Neural progenitor cell (in vitro differentiated cells): ENCODE data around the gene SEZ6L.

Experiments used
- EZH2 ChIP-seq: fragments of 200-600 bp; sonication (generic); IDR thresholded peaks from 2 replicates; pipeline ENCODE4 v1.6.1; 2017; ENCODE audit warnings: antibody characterized with exemption, mild to moderate bottlenecking, moderate library complexity
- EZH2phosphoT487 ChIP-seq: fragments of 200-600 bp; sonication (generic); IDR thresholded peaks from 2 replicates; pipeline ENCODE4 v1.6.1; 2017; ENCODE audit warnings: antibody characterized with exemption
- TF ChIP-seq, protein P1 (sequence below): fragments of 200-600 bp; sonication (generic); IDR thresholded peaks from 2 replicates; pipeline ENCODE4 v1.5.1; 2017; ENCODE audit warnings: antibody characterized with exemption, mild to moderate bottlenecking

DNA sequence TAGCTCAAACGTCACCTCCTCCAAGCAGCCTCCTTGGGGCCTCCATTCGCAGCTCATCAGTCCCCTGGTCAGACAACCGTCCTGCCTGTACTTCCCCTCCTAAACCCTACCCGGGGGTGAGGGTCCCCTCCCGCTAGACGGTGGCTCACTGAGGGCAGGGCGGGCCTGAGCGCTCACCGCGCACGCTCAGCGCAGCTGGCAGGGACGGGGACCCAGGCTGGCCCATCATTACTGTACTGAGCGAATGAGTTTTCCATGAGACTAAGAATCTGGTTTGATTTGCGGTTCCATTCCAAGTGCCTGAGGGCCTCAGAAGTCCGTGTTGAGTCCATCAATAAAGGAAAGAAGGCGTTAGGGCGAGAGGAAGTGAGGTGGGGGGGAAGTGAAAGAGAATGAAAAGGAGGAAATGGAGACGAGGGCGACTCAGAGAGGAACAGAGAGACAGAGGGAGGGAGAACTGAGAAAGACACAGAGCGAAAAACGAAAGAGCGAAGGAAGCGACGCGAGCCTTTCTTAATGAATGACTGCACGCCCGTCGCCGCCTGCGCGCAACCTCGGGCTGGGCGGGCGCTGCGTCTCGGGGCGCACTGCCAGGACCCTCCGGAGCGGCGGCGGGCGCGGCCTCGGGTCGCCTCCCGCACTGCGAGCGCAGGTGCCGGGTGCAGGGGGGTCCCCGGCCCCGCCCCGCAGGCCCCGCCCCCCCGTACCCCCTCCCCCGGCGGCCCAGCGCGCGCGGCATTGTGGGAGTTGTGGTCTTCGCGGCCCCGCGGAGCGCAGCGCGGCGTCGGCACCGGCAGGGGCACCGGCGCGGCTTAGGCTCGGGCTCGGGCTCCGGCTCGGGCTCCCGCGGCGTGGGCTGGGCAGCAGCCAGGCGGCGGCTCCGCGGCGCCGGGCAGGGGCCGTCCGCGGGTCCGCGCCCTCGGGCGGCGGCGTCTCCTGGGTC lies 259.5 kb downstream of the SEZ6L start, which contains the start of gene ASPHD2:
- TF ChIP-seq EZH2phosphoT487 (no peak), EZH2 (no peak)
- TF ChIP-seq, protein P1, sequence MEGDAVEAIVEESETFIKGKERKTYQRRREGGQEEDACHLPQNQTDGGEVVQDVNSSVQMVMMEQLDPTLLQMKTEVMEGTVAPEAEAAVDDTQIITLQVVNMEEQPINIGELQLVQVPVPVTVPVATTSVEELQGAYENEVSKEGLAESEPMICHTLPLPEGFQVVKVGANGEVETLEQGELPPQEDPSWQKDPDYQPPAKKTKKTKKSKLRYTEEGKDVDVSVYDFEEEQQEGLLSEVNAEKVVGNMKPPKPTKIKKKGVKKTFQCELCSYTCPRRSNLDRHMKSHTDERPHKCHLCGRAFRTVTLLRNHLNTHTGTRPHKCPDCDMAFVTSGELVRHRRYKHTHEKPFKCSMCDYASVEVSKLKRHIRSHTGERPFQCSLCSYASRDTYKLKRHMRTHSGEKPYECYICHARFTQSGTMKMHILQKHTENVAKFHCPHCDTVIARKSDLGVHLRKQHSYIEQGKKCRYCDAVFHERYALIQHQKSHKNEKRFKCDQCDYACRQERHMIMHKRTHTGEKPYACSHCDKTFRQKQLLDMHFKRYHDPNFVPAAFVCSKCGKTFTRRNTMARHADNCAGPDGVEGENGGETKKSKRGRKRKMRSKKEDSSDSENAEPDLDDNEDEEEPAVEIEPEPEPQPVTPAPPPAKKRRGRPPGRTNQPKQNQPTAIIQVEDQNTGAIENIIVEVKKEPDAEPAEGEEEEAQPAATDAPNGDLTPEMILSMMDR = no peak
